B cell (primary cell): Measurements from ENCODE around the gene AGPAT3. TPM values are rescaled to one million over a fixed set of nuclear protein-coding genes. Genes with fewer than 3 reads are reported as not detected.

Source experiments
- ATAC-seq: fragments of 200-7000 bp; cut with Tn5 transposase; one replicate; pipeline ENCODE4 v1.10.0; 2021; ENCODE audit warnings: low read depth, mild to moderate bottlenecking, moderate number of reproducible peaks, moderate library complexity
- CTCF ChIA-PET: fragments of 350-600 bp; sonication (Branson Sonifier 250); formaldehyde crosslinking; loops from one replicate; lab custom pipeline; 2021; ENCODE audit warnings: antibody characterized with exemption, inconsistent platforms; lab: Charles Lee
- POLR2A ChIA-PET: fragments of 350-600 bp; sonication (Branson Sonifier 250); formaldehyde crosslinking; loops from one replicate; lab custom pipeline; 2021; ENCODE audit warnings: antibody characterized with exemption; lab: Charles Lee
- DNase-seq: peaks from one replicate; pipeline ENCODE4 v3.0.0; 2013
- H2AFZ ChIP-seq: 2 replicates; pipeline ENCODE4 v1.6.1; 2012; ENCODE audit warnings: mild to moderate bottlenecking, low read depth, low read length; ENCODE audit not compliant: insufficient read depth, poor library complexity, severe bottlenecking
- H3K27ac ChIP-seq, 2 donors: 1 replicate in 1 of 2; 2 replicates in 1 of 2; pipeline ENCODE4 v1.5.1; 2012 to 2013; ENCODE audit warnings: low read length in 2 of 2, mild to moderate bottlenecking in 2 of 2, moderate library complexity in 1 of 2
- H3K27me3 ChIP-seq, 4 experiments: fragments of 200-600 bp in 1 of 4; sonication (generic) in 1 of 4; replicated peaks in 1 of 4; 1 replicate in 2 of 4; 2 replicates in 2 of 4; pipeline versions ENCODE4 v1.6.1 to v1.7.0; 2013 to 2016; ENCODE audit warnings: low read length in 3 of 4, mild to moderate bottlenecking in 2 of 4, mixed read lengths in 1 of 4, moderate library complexity in 1 of 4; ENCODE audit not compliant: insufficient read depth in 4 of 4, control insufficient read depth in 3 of 4; ENCODE audit errors: control extremely low read depth in 1 of 4
- H3K36me3 ChIP-seq, 2 experiments: replicated peaks in 1 of 2; 1 replicate in 1 of 2; 2 replicates in 1 of 2; pipeline versions ENCODE4 v1.6.1 to v1.7.1; 2013; ENCODE audit warnings: low read length in 1 of 2; ENCODE audit not compliant: insufficient read depth in 2 of 2, control insufficient read depth in 1 of 2; ENCODE audit errors: control extremely low read depth in 1 of 2, extremely low read depth in 1 of 2
- H3K4me1 ChIP-seq, 2 donors: fragments of 200-600 bp in 1 of 2; sonication (generic) in 1 of 2; 1 replicate in 1 of 2; 2 replicates in 1 of 2; pipeline versions ENCODE4 v1.5.1 to v1.6.1; 2013 to 2017; ENCODE audit warnings: low read length in 2 of 2; ENCODE audit not compliant: control insufficient read depth in 2 of 2, insufficient read depth in 2 of 2
- H3K4me2 ChIP-seq: replicated peaks from 2 replicates; pipeline ENCODE3; 2012; ENCODE audit warnings: mild to moderate bottlenecking, low read depth, low read length; ENCODE audit not compliant: poor library complexity, severe bottlenecking
- H3K4me3 ChIP-seq, 5 experiments: fragments of 200-600 bp in 1 of 5; sonication (generic) in 1 of 5; 1 replicate in 3 of 5; 2 replicates in 2 of 5; pipeline versions ENCODE4 v1.5.1 to v1.7.0; 2011 to 2016; ENCODE audit warnings: low read length in 4 of 5, mild to moderate bottlenecking in 4 of 5, low read depth in 2 of 5, control low read depth in 1 of 5, moderate library complexity in 1 of 5; ENCODE audit not compliant: insufficient read depth in 1 of 5; ENCODE audit errors: control extremely low read depth in 1 of 5, extremely low read depth in 1 of 5
- H3K79me2 ChIP-seq: fragments of 200-600 bp; sonication (generic); one replicate; pipeline ENCODE4 v1.6.0; 2016; ENCODE audit warnings: low read length; ENCODE audit not compliant: control insufficient read depth, insufficient read depth
- H3K9ac ChIP-seq: fragments of 200-600 bp; sonication (generic); 2 replicates; pipeline ENCODE4 v1.6.1; 2017; ENCODE audit warnings: mild to moderate bottlenecking, low read length, moderate library complexity
- H3K9me3 ChIP-seq, 3 donors: one replicate each; pipeline versions ENCODE4 v1.6.1 to v1.7.1; 2013; ENCODE audit warnings: low read length in 2 of 3; ENCODE audit not compliant: control insufficient read depth in 2 of 3, insufficient read depth in 1 of 3; ENCODE audit errors: control extremely low read depth in 1 of 3
- H4K20me1 ChIP-seq: 2 replicates; pipeline ENCODE4 v1.6.0; 2012; ENCODE audit warnings: mild to moderate bottlenecking, low read length; ENCODE audit not compliant: insufficient read depth, control insufficient read depth, poor library complexity, severe bottlenecking
- H3K27ac Mint-ChIP-seq: one replicate; pipeline ENCODE4 v1.8.0; 2021; ENCODE audit warnings: mixed read lengths
- H3K27me3 Mint-ChIP-seq: one replicate; pipeline ENCODE4 v1.8.0; 2021; ENCODE audit warnings: mixed read lengths
- H3K4me1 Mint-ChIP-seq: one replicate; pipeline ENCODE4 v1.8.0; 2021; ENCODE audit warnings: mixed read lengths
- H3K4me3 Mint-ChIP-seq: one replicate; pipeline ENCODE4 v1.8.0; 2021; ENCODE audit warnings: mixed read lengths
- H3K9me3 Mint-ChIP-seq: one replicate; pipeline ENCODE4 v1.8.0; 2022; ENCODE audit warnings: mixed read lengths; ENCODE audit not compliant: insufficient read depth
- EZH2 ChIP-seq: IDR thresholded peaks from 2 replicates; pipeline ENCODE4 v1.6.1; 2012; ENCODE audit warnings: borderline replicate concordance, low read depth, mild to moderate bottlenecking, moderate library complexity, low read length; ENCODE audit not compliant: insufficient read depth, poor library complexity, severe bottlenecking
- WGBS: methylation state at CpG from one replicate; pipeline ENCODE4 v1.1.5; 2013; ENCODE audit warnings: missing lambda C conversion rate; ENCODE audit not compliant: insufficient coverage; 5-methylcytosine and 5-hydroxymethylcytosine counted together
- intact Hi-C: fragments of 100-400 bp; cut with micrococcal nuclease; formaldehyde crosslinking; loops from one replicate; pipeline ENCODE4 v1.10.0; 2022
- polyA plus RNA-seq: library from polyadenylated mRNA; depleted of rRNA; stranded (reverse); fragments of >200 nt; gene quantifications from 2 replicates; pipeline ENCODE4 v1.2.3, GENCODE V29; 2012
- total RNA-seq, 2 donors: library from RNA; stranded (reverse); fragments of 120-200 nt in 1 of 2; gene quantifications; 1 replicate in 1 of 2; 2 replicates in 1 of 2; pipeline versions ENCODE4 v1.2.3 to v1.2.4, GENCODE V29; 2013 to 2022
- TF ChIP-seq, protein P1 (sequence below): fragments of 200-600 bp; IDR thresholded peaks from one replicate; pipeline ENCODE4 v1.8.0; 2022; ENCODE audit warnings: antibody characterized with exemption, mild to moderate bottlenecking

AGPAT3 gene
- total and polyA plus RNA-seq, 2 donors (not counting 1 experiment from before 2014, with no cell fraction given) = 14.3 to 49.3 TPM

DNA sequence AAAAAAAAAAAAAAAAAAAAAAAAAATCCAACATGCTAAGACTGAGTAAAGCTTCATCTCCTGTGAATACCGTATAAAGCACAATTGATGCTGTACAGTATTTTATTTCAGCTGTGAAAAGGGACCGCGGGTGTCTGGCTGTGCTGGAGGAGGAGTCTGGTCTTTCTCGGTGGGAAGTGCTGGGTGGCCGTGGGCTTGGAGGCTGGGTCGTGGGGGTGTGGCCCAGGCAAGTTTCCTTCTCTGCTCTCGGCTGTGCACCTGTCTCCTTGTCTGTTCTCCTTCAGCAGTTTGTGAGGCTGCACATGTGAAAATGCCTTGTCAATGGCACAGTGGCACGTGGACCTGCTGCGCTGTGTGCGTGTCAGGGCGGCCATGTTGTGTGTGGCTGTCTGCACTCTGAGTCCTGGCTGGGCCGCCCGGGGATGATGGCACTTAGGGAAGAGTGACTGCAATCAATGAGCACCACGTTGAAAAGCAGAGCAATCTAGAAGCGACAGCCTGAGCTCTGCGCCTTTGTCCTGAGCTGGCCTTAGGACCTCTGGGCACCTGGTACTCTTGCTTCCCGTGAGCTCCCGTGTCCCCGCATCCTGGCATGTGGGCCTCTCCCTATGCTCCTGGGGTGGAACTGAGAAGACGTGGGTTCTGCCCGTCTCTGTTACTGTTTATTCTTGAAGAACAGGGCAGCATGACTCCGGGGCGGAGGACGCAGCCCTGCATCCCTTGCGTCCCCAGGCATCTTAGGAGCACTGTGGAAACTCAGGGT, 14.5 kb downstream of the AGPAT3 start:
- TF ChIP-seq, protein P1, sequence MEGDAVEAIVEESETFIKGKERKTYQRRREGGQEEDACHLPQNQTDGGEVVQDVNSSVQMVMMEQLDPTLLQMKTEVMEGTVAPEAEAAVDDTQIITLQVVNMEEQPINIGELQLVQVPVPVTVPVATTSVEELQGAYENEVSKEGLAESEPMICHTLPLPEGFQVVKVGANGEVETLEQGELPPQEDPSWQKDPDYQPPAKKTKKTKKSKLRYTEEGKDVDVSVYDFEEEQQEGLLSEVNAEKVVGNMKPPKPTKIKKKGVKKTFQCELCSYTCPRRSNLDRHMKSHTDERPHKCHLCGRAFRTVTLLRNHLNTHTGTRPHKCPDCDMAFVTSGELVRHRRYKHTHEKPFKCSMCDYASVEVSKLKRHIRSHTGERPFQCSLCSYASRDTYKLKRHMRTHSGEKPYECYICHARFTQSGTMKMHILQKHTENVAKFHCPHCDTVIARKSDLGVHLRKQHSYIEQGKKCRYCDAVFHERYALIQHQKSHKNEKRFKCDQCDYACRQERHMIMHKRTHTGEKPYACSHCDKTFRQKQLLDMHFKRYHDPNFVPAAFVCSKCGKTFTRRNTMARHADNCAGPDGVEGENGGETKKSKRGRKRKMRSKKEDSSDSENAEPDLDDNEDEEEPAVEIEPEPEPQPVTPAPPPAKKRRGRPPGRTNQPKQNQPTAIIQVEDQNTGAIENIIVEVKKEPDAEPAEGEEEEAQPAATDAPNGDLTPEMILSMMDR = no peak
- no peak for TF ChIP-seq EZH2
- Histone ChIP-seq H3K36me3 (peaks cover 0 to 6% of the 10 kb centered on the region in 2 experiments), H3K9ac (no peak overlapping the region), H4K20me1 (peaks cover 46% of the 10 kb centered on the region), H3K27ac (no peak overlapping the region), H3K4me3 (no peak overlapping the region), H3K79me2 (peaks cover 96% of the 10 kb centered on the region), H2AFZ (no peak overlapping the region), H3K4me2 (no peak overlapping the region), H3K9me3 (peaks cover 0 to 5% (median 0%) of the 10 kb centered on the region in 3 donors), H3K4me1 (peaks cover 0 to 4% of the 10 kb centered on the region in 2 donors), H3K27me3 (no peaks in the 10 kb centered on the region)
- Mint-ChIP-seq H3K9me3 (no peaks in the 10 kb centered on the region), H3K4me3 (no peak overlapping the region), H3K4me1 (peaks cover 28% of the 10 kb centered on the region), H3K27ac (no peak overlapping the region), H3K27me3 (no peaks in the 10 kb centered on the region)
- 92% methylated on average over 25 of the region's 25 CpGs for WGBS
- intact Hi-C loops = no loop called here
- no peak for ATAC-seq
- ChIA-PET CTCF (no interaction called here), POLR2A (interaction anchor here (1.0 kb wide), 1 partner anchor 13 kb away, joined by 3 read pairs; no protein-coding TSS in a partner anchor)
- no peak for DNase-seq
